Measurements from ENCODE around the gene ALPK1. TPM values are rescaled to one million over a fixed set of nuclear protein-coding genes. Genes with fewer than 3 reads are reported as not detected.

Gene ALPK1
- total and polyA plus RNA-seq, 4 donors, result 2.8 to 14.0 (median 4.7) TPM

DNA sequence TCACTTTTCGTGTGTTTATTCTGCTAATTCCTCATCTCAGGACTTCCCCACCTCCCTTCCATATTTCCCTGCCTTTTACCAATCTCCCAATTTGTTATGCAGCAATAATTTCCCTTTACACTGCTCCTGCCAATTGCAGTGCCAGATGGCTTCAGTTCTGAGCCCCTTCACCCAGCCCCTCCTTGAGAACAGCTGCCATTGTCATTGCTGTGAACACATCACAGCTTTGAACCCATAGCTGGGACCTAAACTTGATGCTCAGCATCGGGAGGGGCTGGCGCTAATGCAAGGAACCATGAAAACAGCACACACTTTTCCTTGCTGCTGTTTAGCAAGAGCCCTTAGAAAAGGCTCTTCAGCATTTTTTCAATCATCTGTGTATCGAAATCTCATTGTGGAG, 104.9 kb downstream of the ALPK1 start (continued):
- TF ChIP-seq, protein P1, sequence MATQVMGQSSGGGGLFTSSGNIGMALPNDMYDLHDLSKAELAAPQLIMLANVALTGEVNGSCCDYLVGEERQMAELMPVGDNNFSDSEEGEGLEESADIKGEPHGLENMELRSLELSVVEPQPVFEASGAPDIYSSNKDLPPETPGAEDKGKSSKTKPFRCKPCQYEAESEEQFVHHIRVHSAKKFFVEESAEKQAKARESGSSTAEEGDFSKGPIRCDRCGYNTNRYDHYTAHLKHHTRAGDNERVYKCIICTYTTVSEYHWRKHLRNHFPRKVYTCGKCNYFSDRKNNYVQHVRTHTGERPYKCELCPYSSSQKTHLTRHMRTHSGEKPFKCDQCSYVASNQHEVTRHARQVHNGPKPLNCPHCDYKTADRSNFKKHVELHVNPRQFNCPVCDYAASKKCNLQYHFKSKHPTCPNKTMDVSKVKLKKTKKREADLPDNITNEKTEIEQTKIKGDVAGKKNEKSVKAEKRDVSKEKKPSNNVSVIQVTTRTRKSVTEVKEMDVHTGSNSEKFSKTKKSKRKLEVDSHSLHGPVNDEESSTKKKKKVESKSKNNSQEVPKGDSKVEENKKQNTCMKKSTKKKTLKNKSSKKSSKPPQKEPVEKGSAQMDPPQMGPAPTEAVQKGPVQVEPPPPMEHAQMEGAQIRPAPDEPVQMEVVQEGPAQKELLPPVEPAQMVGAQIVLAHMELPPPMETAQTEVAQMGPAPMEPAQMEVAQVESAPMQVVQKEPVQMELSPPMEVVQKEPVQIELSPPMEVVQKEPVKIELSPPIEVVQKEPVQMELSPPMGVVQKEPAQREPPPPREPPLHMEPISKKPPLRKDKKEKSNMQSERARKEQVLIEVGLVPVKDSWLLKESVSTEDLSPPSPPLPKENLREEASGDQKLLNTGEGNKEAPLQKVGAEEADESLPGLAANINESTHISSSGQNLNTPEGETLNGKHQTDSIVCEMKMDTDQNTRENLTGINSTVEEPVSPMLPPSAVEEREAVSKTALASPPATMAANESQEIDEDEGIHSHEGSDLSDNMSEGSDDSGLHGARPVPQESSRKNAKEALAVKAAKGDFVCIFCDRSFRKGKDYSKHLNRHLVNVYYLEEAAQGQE (IDR thresholded peaks at IDR 0.05), result no peak
- TF ChIP-seq, protein P2, sequence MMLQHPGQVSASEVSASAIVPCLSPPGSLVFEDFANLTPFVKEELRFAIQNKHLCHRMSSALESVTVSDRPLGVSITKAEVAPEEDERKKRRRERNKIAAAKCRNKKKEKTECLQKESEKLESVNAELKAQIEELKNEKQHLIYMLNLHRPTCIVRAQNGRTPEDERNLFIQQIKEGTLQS (IDR thresholded peaks at IDR 0.05), result no peak
- no peak for TF ChIP-seq NR2F2 (IDR thresholded peaks at IDR 0.05)
- TF ChIP-seq, protein P3, sequence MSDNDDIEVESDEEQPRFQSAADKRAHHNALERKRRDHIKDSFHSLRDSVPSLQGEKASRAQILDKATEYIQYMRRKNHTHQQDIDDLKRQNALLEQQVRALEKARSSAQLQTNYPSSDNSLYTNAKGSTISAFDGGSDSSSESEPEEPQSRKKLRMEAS (IDR thresholded peaks at IDR 0.05), result no peak
- no peak for TF ChIP-seq FOXA2 (IDR thresholded peaks at IDR 0.05)

DNA sequence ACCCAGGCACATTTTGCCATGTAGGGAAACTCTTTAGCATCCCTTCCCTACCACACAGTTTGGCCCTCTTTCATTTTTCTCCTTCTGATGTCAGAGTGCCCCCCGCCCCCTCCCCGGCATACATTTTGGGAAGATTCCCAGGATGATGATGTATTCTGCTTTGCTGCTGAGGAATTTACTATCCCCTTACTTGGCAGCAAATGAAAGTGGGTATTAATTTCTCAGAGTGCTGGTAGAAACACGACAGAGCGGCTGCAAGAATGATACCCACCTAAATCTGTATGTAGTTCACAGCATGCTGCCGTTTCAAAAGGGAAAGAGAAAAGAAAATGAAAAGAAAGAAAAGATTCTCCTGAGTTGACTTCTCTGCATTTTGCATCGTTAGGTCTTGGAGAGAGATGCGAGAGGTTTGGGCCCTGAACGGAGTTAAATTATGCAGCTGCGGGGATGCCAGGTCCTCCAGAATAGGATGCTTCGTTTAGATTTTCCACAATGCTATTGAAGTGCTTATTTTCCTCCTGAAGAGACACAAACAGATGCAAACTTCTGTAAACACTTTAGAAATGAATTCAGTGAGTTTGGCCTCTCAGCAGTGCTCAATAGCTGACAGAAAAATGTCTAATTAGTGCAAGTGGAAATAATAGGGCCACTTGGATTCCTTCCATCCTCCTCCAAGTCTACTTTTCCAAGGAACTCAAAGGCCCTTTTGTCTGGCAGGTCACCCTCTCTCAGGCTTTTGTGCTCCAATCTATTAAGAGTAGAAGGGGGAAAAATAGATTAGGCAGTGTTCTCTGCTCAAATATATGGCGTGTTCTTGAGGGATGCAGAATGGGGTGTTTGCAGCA, 106.2 kb downstream of the ALPK1 start:
- Histone ChIP-seq H3K27me3 (ENCODE audit: control insufficient read depth in 4 of 4, insufficient read depth in 4 of 4, low read length in 3 of 4) (no peaks in the 10 kb centered on the region), H3K27ac (ENCODE audit: low read depth in 1 of 2, low read length in 2 of 2) (no peak overlapping the region), H3K4me3 (ENCODE audit: low read depth in 1 of 3, low read length in 3 of 3) (no peak overlapping the region), H3K9ac (ENCODE audit: low read depth in 1 of 2, low read length in 2 of 2) (no peak overlapping the region), H3K4me1 (ENCODE audit: control insufficient read depth in 4 of 4, insufficient read depth in 4 of 4, low read length in 3 of 4) (no peaks in the 10 kb centered on the region), H3K9me3 (ENCODE audit: control insufficient read depth in 4 of 4, low read length in 3 of 4) (no peaks in the 10 kb centered on the region), H3K36me3 (ENCODE audit: control insufficient read depth in 4 of 4, insufficient read depth in 3 of 4, low read depth in 1 of 4, low read length in 3 of 4) (peaks cover 0 to 1% (median 0%) of the 10 kb centered on the region in 4 donors)
- 73% methylated on average over 11 of the region's 11 CpGs for WGBS
- TF ChIP-seq, protein P3 (IDR thresholded peaks at IDR 0.05), result no peak
- TF ChIP-seq, protein P4, sequence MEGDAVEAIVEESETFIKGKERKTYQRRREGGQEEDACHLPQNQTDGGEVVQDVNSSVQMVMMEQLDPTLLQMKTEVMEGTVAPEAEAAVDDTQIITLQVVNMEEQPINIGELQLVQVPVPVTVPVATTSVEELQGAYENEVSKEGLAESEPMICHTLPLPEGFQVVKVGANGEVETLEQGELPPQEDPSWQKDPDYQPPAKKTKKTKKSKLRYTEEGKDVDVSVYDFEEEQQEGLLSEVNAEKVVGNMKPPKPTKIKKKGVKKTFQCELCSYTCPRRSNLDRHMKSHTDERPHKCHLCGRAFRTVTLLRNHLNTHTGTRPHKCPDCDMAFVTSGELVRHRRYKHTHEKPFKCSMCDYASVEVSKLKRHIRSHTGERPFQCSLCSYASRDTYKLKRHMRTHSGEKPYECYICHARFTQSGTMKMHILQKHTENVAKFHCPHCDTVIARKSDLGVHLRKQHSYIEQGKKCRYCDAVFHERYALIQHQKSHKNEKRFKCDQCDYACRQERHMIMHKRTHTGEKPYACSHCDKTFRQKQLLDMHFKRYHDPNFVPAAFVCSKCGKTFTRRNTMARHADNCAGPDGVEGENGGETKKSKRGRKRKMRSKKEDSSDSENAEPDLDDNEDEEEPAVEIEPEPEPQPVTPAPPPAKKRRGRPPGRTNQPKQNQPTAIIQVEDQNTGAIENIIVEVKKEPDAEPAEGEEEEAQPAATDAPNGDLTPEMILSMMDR (IDR thresholded peaks at IDR 0.05; ENCODE audit: low read depth, low read length, missing input control), result no peak
- no peak for TF ChIP-seq GABPA (IDR thresholded peaks at IDR 0.05 in 1 of 2, conservative IDR thresholded peaks at IDR 0.05 in 1 of 2)
- DNase-seq (ENCODE audit: low spot score), result no peak

DNA sequence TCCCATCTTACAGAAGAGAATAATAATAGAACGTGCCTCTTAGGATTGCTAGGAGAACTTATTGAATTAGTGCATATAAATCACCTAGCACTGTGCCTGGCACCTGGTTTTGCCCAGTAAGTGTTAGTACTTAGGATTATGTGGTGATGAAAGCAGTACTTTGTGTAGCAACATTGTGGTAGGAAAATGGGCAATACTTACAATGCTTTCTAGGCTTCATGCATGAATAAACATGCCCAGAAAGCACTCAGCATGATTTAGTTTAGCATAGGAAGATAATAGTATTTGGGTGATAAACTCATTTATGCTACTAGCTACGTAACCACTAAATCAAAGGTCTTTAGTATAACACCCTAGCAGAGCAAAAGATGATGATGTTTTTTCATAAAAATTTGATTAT, 113.2 kb downstream of the ALPK1 start:
- no peak for TF ChIP-seq GABPA (IDR thresholded peaks at IDR 0.05 in 1 of 2, conservative IDR thresholded peaks at IDR 0.05 in 1 of 2)
- TF ChIP-seq, protein P2 (IDR thresholded peaks at IDR 0.05), result no peak
- no peak for TF ChIP-seq YY1 (IDR thresholded peaks at IDR 0.05)
- TF ChIP-seq NR2F2 (IDR thresholded peaks at IDR 0.05), result no peak
- no peaks in the 10 kb centered on the region for H3K4me1 ChIP-seq (ENCODE audit: control insufficient read depth in 4 of 4, insufficient read depth in 4 of 4, low read length in 3 of 4)
- H3K36me3 ChIP-seq (ENCODE audit: control insufficient read depth in 4 of 4, insufficient read depth in 3 of 4, low read depth in 1 of 4, low read length in 3 of 4), result peaks cover 2 to 7% (median 4%) of the 10 kb centered on the region in 4 donors
- WGBS, result 96% methylated on average over 2 of the region's 2 CpGs
- no peaks in the 10 kb centered on the region for H3K9me3 ChIP-seq (ENCODE audit: control insufficient read depth in 4 of 4, low read length in 3 of 4)
- H3K27me3 ChIP-seq (ENCODE audit: control insufficient read depth in 4 of 4, insufficient read depth in 4 of 4, low read length in 3 of 4), result no peaks in the 10 kb centered on the region
- no peak overlapping the region for H3K4me3 ChIP-seq (ENCODE audit: low read depth in 1 of 3, low read length in 3 of 3)
- no peak for DNase-seq (ENCODE audit: low spot score)
- no peak overlapping the region for H3K9ac ChIP-seq (ENCODE audit: low read depth in 1 of 2, low read length in 2 of 2)
- H3K27ac ChIP-seq (ENCODE audit: low read depth in 1 of 2, low read length in 2 of 2), result no peak overlapping the region
